Islet of Langerhans (tissue), 1 donor: ENCODE data around the gene EIF3I.
"Not testable (repeated sequence)": the region's sequence is repeated elsewhere in the genome, so short reads cannot be mapped to it uniquely, and the experiment has no call there.

Experiments used
- FAIRE-seq: peaks from one replicate; lab custom pipeline; 2011; peaks lifted over from hg19 to GRCh38; lab: Jason Lieb, UNC

Gene EIF3I

GRCh38 chr1:32232558-32233304 lies 10.5 kb downstream of the EIF3I start:
- no peak for FAIRE-seq

DNA sequence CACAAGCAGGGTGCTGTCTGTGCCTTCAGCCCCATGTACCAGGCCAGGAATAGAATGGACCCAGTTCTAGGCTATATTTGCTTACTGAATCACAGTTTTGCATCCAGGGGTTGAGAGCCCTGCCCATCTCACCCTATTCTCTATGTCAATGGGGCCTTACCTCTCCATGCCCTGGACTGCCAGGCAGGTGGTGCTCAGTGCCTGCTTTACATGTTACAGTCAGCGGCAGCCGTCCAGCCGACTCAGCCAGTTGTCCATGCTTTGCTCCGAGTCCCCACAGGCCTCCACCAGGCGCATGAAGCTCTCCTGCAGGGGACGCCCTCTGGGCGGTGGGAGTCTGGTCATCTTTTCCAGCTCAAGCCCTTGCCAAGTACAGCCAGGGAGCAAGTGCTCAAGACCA lies 12.6 kb downstream of the EIF3I start:
- FAIRE-seq, result no peak

GRCh38 chr1:32239337-32239736 lies 17.1 kb downstream of the EIF3I start:
- FAIRE-seq, result no peak

- no peak for FAIRE-seq
Measured at GRCh38 chr1:32239790-32240139, 17.6 kb downstream of the EIF3I start.

GRCh38 chr1:32240140-32240951 lies 18.1 kb downstream of the EIF3I start:
- no peak for FAIRE-seq

DNA sequence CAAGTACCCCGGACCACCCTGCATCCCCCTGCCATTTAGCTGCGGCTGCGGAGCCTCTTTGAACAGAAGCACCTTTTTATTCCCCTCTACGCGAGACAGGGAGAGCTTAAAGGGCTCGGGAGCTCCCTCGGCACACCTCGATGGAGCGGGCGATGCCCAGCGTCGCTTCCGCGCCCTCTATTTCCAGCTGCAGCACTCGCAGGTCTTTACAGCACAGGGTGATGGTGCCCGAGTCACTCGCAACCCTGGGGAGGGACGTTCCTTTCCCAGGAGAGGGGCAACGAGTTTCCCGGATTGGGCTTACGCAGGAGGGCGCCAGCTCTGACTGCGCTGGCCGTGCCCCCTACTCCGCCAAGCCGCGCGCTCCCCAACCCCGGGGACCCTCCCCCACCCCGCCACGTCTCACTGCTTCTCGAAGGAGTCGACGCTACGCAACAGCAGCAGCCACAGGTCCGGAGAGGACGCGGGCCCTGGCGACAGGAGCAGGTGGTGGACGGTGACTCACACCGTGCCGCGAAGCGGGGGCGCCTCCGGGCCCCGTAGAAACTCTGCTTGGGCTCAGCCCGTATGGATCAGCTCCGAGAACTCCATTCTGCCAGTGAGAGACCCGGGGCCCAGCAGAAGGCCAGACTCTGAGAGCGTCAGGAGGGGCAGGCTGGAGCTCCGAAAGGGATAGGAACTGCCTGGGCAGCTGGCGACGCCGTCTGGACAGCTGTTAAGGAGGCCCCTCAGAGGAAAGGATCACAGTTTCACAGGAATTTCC lies 19.0 kb downstream of the EIF3I start:
- FAIRE-seq, result no peak

DNA sequence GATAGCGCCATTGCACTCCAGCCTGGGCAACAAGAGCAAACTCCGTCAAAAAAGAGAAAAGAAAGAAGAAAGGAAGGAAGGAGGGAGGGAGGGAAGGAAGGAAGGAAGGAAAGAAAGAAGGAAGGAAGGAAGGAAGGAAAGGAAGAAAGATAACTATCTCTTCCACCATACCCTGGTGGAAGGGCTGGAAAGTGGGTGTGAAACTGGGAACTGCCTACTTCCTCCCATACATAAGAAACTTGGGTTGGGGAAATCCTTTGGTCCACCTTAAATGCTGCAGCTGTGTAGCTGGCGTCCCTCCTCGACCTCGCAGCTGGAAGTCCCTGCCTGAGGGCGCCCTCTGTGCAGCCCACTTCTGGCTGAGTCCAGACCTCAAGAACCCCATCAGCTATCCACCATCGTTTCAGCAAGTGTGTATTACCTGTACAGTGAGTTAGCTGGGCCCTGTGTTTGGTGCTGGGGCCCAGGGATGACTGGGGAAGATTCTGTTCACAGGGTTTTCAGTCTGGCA lies 20.2 kb downstream of the EIF3I start:
- FAIRE-seq, result no peak

- no peak for FAIRE-seq
Measured at GRCh38 chr1:32246888-32247273, 24.7 kb downstream of the EIF3I start, which contains the start of gene FAM167B. TSS of gene FAM167B (plus strand) at chr1:32247222. CDS start at chr1:32247422, 200 bp downstream.

DNA sequence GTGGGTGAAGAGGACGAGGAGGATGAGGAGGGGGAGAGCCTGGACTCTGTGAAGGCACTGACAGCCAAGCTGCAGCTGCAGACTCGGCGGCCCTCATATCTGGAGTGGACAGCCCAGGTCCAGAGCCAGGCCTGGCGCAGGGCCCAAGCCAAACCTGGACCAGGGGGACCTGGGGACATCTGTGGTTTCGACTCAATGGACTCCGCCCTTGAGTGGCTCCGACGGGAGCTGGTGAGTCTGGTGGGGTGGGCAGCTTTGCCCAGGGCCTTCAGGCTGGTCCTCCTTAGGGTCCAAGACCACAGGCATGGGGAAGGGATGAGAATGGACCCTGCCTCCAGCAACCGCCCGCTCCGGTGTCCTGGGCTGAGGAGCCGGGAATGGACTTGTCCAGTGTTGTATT lies 25.2 kb downstream of the EIF3I start:
- FAIRE-seq, result no peak

GRCh38 chr1:32247983-32248889 lies 26.0 kb downstream of the EIF3I start:
- no peak for FAIRE-seq

- FAIRE-seq, result no peak
Measured at GRCh38 chr1:32249831-32250525, 27.8 kb downstream of the EIF3I start.

- FAIRE-seq, result no peak
Measured at GRCh38 chr1:32250893-32251716, 28.9 kb downstream of the EIF3I start, which contains the start of gene LCK. TSS of gene LCK (plus strand) at chr1:32251265. CDS start at chr1:32274330, 23,065 bp downstream.

DNA sequence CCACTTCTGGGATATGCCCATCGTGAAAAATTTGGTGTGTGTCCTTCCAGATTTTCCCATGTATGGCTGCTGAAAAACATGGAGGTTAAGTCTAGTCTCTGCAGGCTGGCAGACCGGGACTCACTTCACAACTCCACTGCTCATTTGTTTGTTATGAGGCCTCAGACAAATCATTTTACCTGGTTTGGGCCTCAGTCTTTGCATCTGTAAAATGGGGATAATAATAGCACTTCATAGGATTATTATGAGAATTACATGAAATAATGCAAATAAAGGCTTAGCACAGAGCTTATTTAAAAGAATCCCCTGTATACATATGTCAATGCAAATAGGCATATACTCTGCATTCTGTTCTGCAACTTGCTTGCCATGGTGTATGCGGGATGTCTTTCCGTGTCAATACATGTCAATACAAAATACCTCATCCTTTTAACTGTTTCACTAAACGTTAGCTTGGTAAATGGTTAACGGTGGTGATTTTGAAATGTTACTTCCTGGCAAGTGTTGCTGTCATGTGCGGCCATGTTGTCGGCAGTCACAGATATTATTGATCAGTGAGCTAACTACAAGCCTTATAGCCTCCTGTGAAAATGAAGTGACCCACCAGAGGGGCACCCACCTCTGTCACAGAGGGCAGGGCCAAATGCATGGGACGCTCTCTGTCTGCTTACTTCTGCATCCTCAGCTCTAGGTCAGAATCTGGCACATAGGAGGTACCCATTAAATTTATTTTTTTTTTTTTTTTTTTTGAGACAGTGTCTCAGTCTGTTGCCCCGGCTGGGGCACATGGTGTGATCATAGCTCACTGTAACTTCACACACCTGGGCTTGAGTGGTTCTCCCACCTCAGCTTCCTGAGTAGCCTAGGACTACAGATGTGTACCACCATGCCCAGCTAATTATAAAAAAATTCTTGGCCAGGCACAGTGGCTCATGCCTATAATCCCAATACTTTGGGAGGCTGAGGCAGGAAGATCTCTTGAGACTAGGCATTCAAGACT lies 33.2 kb downstream of the EIF3I start:
- FAIRE-seq, result no peak

- no peak for FAIRE-seq
Measured at GRCh38 chr1:32256473-32257226, 34.4 kb downstream of the EIF3I start.

DNA sequence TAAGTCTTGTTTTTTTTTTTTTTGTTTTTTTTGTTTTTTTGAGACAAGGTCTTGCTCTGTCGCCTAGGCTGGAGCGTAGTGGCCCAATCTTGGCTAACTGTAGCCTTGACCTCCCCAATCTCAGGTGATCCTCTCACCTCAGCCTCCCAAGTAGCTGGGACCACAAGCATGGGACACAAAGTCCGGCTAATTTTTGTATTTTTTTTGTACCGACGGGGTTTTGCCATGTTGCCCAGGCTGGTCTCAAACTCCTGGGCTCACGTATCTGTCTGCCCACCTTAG lies 35.0 kb downstream of the EIF3I start:
- no peak for FAIRE-seq

DNA sequence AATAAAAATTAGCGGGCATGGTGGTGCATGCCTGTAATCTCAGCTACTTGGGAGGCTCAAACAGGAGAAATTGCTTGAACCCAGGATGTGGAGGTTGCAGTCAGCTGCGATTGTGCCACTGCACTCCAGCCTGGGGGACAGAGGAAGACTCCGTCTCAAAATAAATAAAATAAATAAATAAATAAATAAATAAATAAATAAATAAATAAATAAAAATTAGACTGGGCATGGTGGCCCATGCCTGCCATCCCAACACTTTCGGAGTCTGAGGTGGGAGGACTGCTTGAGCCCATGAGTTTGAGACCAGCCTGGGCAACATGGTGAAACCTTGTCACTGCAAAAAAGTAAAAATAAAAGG lies 41.0 kb downstream of the EIF3I start:
- FAIRE-seq, result not testable (repeated sequence)

GRCh38 chr1:32263744-32264143 lies 41.5 kb downstream of the EIF3I start:
- no peak for FAIRE-seq

DNA sequence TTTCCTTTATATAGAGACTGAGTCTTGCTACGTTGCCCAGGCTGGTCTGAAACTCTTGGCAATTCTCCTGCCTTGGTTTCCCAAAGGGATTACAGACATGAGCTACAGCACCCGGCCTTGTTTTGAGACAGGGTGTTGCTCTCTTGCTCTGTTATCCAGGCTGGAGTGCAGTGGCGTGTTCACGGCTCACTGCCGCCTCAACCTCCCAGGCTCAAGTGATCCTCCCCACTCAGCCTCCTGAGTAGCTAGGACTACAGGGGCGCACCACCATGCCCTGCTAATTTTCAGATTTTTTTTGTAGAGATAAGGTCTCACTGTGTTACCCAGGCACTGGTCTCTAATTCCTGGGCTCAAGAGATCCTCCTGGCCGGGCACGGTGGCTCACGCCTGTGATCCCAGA lies 43.6 kb downstream of the EIF3I start:
- no peak for FAIRE-seq
